Left hindlimb (tissue), 1 donor: Measurements from ENCODE around the gene FLAD1.
"Not testable (repeated sequence)": the region's sequence is repeated elsewhere in the genome, so short reads cannot be mapped to it uniquely, and the experiment has no call there.

Experiments
- DNase-seq: peaks from one replicate; pipeline ENCODE4 v3.0.0-alpha.2; 2018

The FLAD1 gene

DNA sequence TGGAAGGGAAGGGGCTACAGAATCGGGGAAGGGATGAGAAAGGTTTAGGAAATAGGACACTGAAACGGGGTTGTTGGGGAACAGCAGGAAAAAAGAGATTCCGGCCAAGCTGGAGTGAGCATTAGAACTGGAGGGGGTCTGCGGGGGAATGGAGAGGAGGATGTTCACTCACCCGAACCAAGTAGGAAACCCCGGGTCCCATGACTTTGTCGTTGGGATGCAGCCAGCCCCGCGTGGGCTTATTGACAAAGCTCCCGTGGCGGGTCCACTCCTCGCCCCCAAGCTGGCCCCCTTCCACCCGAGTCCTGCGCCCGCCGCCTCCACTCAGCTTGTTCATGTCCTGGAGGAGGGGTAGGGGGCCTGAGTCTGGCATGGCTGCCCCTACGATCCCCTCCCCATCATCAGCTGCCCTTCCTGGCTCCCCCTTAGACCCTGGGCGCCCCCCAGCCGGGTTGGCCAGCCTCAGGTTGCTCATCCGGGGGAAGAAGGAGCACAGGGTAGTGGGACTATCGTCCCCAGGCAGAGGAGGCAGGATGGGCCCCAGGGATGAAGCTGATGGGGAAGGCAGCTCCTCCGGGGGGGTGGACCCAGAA is 13.2 kb upstream of the FLAD1 start:
- peak; percentile 68 for DNase-seq

DNA sequence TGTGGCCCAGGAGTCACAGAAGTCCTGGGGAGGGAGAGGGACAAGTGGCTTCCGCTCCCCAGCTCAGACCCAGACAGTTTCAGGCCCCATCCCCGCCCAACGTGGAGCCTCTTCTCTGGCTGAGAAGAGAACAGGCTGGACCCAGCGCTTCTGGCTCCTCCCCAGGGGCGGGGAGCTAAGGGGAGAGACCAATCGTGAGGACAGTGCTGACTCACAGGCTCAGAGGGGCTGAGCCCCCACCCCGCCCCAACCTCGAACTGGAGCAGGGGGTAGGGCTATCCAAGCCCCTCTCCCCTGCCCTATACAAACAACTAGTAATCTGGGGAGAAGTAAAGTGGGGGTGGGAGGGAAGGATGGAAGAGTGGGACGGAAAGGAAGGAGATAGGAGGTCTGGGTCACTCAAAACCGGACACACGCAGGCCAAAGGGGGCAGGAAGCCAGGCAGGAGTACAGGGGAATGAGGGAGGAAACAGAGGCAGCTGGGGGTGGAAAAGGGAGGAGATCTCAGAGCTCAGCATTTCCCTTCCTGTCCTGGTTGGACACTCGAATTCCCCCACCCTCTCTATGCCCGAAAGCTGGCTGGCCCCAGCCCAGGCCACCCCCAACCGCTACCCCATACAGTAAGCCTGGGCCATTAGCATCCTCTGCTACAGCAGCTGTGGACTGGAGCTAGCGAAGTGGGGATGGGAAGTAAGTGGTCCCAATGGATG is 12.4 kb upstream of the FLAD1 start, which contains the start of gene SHC1:
Gene SHC1, minus strand, starts transcription at position 117 of the 710 bp plus-strand sequence. CDS start 221 bp downstream, outside the sequence.
- DNase-seq: peak; percentile 96

DNA sequence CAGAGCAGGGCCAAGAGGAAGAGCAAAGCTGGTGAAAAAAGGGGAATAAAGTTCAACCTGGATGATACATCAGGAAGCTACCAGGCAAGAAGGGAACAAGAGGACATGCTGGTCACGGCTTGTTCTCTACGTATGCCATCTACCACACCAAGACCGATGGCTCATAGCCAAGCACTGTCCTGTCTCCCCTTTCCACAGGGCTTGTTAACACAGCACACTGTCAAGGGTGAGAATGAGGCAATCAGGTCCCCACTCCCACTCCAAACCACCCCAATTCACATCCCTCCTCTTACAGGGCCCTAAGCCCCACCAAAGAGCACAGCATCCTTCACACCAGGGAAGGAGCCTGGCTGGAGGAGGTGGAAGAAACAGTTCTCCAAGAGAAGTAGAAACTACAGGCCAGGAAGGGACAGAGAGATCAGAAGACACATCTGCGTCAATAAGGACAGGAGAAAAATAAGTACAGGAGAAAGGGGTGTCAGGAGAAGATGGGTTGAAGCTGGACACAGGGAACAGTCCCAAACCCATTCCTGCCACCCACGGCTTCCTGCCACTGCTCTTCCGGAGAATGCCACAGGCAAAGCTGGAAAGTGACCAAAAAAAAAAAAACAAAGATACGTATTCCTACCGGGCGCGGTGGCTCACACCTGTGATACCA is 11.7 kb upstream of the FLAD1 start:
- DNase-seq: no peak

DNA sequence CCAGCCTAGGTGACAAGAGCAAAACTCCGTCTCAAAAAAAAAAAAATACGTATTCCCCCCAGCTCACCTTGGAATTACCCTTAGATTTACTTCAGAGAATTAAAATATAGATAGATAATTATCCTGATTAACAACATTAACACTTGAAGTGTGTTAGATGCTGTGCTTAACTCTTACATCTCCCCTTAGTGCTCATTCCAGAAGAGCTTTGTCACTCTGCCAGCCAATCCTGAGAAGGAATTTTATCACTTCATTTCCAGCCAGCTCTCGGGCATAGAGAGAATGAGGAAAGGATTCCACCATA is 11.0 kb upstream of the FLAD1 start:
- DNase-seq: no peak

DNA sequence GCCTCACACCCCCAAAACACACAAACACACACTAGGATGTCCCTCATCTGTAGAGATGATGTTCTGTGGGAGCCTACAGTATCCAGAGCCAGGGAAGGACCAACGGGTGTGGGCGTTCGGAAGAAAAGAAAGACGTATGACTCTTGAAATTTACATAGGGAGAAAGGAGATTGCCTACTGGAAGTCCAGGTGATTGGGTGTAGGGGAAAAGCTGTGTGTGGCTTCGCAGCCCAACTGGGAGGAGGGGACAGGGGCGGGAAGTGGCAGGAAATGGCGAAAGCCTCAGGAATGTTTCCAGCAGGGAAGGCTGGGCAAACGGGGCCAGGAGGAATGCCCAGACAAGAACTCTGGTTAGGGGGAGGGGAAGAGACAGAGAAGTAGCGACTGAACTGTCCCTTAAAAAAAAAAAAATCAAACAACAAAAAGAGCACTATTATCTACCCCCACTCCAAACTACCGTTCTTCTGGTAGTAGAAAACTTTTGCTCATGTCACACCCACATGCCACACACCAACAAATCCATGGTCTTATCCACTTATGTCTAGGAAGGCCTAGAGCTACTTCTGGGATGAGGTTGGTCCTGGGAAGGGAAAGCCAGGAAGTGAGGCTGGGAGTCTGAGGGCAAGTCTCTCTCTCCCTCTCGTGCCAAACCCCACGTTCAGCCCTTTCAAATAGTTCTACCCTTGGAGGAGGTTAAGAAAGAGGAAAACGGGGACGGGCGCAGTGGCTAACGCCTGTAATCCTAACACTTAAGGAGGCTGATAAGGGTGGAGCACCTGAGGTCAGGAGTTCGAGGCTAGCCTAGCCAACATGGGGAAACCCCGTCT is 10.4 kb upstream of the FLAD1 start:
- peak; percentile 83 for DNase-seq

DNA sequence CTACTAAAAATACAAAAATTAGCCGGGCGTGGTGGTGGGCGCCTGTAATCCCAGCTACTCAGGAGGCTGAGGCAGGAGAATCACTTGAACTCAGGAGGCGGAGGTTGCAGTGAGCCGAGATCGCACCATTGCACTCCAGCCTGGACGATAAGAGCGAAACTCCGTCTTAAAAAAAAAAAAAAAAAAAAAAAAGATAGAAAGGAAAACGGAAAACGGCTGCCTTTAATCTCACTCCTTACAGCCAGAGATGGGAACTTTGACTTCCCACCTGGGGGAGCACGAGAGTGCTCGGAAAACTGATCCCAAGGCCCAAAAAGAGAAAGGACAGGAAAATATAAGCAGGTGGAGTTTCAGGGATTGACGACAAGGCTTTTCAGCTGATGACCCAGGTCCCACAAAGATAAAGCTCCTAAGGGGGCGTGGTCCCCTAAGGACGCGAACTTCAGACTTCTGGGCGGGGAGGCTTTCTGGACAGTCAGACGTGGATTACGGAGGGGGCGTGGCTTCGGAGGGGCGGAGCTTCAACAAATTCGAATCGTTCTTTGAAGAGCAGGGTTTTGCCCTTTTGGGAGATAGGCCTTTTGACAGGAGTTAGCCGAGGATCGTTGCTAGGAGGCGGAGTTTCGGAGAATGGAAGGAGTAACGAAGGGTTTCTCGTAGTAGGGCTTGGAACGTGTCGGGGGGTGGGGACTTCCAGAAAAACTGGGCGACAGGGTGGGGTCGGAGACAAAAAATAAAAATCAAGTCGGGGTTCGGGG is 9.6 kb upstream of the FLAD1 start:
- peak; percentile 95 for DNase-seq

DNA sequence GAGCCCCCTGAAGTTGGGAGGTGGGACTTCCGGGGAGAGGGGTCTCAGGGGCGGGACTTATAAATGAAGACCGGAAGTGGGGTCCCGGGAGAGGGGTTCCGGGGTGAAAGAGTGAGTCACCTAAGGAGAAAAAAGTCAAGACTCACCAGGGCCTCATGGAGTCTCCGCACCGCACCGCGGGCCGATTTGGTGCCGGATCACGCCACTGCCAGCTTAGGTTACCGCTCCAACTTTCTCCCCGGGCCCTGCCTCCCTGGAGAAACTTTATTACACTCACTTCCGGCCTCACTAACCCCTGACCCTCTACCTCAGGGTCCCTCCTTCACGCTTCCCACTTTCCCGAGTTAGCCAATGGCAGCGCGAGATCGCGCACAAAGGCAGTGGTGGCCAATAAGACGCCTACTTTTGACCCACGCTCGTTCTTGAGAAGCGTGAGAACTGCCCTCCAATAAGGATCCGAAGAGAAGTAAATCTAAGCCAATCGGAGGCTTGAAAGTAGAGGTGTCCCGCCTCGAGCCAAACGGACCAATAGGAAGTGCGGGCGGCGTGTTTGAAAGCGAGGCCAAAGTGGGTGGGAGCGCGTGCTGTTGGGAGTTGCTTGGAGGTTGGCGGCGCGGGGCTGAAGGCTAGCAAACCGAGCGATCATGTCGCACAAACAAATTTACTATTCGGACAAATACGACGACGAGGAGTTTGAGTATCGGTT is 8.9 kb upstream of the FLAD1 start, which contains the start of gene CKS1B:
Gene CKS1B, plus strand, starts transcription at position 580 of the 706 bp plus-strand sequence. Its CDS starts 65 bp downstream, at position 645.
- peak; percentile 99 for DNase-seq

DNA sequence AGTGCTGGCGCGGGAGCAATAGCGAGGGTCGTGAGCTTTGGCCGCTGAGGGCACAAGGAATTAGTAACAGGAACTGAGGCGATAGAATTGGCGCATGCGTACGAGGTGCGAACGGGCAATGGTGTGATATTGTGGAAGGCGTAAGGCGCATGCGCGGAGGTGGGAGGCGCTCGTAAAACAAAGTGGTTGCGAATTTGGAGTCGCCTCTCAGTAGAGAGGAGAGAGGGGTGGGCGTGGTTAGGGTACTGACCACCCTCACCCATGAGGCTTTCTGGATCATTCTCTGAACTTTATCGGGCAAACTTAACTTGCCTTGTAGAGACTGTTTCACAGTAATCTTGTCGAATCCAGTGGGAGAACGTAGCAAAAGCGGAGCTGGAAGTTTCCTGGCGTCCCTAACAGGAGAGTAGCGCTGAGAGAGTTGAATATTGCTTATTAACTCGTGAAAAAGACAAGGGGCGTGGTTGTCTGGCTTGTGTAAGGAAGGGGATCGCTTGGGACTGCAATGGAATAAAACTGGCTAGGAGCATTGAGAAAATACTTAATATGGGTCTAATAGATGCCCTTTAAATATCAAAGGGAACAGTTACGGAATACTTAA is 8.2 kb upstream of the FLAD1 start:
- peak; percentile 97 for DNase-seq

DNA sequence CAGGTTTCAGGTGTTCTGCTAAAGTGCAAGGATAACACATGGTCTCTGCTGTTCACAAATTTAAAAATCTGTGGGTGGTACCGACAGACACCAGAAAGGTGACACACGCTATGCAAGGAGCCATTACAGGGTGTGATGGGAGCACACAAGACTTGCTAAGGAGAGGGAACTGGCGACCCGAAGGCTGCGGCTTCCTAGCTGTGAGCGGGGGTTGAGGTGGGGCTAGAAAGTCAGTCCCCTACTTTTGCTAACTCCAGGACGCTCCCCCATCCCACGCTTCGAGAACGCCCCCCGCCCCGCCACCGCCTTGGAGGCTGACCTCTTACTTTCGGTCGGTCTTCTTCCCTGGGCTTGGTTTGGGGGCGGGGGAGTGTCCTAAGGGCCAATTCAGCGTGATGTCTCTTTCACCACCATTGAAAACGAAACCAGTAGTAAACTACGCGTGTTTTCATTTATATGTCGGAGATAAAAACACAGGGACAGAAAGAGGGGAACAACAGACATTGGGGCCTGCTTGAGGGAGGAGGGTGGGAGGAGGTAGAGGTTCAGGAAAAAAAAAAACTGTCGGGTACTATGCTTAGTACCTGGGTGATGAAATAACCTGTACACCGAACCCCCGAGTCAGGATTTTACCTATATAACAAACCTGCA is 7.6 kb upstream of the FLAD1 start:
- DNase-seq: peak; percentile 78

DNA sequence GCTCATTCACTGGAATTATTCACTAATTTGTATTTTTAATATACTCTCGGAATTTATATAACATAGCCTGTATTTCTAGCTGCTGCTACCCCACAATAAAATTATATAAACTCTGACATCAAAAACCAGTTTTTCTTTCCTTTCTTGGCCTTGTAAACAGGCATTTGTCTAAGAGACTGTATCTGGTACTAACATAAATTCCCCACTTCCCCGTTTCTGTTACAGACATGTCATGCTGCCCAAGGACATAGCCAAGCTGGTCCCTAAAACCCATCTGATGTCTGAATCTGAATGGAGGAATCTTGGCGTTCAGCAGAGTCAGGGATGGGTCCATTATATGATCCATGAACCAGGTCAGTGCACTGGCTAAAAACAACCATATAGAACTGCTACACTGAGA is 5.4 kb upstream of the FLAD1 start:
- not testable (repeated sequence) for DNase-seq

DNA sequence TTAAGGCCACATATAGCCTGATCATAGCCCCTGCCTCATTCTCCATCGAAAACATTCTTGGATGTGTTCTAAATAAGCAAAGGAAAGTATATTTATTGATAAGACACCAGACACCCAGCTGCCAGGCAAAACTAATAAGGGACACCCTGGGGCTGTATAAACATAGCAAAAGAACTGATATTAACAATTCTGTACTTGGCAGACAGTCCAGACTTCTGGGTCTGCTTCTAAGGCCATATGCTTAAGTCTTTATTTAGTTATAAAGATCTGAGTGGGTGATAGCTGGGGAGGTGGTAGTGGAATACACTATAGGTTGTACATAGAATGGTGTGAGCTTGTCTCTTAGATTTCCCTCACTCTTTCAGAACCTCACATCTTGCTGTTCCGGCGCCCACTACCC is 4.8 kb upstream of the FLAD1 start:
- no peak for DNase-seq

DNA sequence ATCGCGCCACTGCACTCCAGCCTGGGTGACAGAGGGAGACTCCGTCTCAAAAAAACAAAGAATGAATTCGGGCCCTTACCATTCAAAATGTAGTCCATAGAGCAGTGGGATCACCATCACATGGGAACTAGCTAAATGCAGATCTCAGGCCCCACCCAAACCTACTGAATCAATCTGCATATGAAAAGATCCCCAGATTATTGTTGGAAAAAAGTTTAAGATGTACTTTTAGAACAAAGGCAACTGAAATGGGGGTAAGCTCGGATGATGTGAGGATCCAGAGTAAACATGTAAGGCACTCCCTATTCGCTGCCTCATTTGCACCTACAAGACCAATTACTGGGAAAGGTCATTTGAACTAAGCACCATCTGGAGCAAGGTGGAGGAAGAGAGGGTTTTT is 803 bp upstream of the FLAD1 start:
- peak; percentile 12 for DNase-seq

DNA sequence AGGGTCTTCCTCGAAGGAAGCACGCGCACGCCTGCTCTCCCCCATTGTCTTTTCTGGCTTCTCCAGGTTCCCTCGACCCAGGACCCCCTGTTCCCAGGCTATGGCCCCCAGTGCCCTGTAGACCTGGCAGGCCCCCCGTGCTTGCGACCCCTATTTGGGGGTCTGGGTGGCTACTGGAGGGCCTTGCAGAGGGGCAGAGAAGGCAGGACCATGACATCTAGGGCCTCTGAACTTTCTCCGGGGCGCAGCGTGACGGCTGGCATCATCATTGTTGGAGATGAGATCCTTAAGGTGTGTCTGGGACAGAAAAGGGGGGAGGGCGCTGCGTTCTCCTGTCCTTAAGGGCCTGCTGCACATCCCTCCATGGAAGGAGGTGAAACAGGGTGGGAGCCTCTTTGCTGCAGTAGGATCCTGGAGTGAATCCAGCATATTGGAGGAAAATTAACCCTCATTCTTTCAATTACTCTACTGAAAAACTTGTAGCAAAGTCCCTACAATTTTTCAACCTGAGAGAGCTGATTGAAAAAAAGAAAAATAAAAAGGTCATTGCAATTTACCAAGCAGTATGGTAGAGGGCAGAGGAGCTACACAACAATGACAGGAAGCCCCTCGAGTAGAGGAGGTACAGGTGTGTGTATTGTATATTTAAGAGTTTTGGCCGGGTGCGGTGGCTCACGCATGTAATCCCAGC is 777 bp downstream of the FLAD1 start:
- peak; percentile 31 for DNase-seq

DNA sequence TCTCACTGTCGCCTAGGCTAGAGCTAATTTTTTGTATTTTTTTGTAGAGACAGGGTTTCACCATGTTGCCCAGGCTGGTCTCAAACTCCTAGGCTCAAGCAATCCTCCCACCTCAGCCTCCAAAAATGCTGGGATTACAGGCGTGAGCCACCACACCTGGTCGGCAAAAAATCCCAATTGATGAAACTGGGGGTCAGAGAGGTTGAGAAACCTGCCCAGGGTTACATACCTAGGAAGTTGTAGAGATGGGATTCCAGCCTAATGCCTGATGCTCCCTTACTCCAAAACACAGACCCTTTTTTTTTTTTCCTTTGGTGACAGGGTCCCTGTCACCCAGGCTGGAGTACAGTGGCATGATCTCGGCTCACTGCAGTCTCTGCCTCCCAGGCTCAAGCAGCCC is 3.6 kb downstream of the FLAD1 start:
- DNase-seq: not testable (repeated sequence)

DNA sequence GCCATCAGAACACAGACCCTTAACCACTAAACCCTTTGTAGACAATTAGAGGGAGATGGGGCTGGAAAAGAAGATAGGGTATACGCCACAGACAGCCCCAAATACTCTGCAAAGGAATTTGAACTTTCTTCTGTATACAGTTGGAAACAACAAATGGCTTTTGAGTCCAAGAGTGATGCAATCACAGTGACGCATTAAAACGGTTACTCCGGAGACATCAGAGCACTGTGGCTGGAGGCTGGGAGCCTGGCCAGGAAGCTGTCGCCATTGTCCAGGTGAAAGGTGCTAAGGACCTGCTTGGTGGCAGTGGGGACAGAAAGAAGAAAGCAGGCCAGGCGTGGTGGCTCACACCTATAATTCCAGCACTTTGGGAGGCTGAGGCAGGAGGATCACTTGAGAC is 4.2 kb downstream of the FLAD1 start:
- no peak for DNase-seq

DNA sequence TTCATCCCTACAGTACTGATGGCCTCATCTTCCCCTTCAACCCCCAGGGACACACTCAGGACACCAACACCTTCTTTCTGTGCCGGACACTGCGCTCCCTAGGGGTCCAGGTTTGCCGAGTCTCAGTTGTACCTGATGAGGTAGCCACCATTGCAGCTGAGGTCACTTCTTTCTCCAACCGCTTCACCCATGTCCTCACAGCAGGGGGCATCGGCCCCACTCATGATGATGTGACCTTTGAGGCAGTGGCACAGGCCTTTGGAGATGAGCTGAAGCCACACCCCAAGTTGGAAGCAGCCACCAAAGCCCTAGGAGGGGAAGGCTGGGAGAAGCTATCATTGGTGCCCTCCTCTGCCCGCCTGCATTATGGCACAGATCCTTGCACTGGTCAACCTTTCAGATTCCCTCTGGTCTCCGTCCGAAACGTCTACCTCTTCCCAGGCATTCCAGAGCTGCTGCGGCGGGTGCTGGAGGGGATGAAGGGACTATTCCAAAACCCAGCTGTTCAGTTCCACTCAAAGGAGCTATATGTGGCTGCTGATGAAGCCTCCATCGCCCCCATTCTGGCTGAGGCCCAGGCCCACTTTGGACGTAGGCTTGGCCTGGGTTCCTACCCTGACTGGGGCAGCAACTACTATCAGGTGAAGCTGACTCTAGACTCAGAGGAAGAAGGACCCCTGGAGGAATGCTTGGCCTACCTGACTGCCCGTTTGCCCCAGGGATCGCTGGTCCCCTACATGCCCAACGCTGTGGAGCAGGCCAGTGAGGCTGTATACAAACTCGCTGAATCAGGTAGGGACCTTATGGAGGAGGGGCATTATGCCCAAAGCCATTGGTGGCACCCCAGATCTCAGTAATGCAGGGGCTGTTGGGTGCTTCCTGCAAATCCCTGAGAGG is 5.2 kb downstream of the FLAD1 start:
- DNase-seq: peak; percentile 19

DNA sequence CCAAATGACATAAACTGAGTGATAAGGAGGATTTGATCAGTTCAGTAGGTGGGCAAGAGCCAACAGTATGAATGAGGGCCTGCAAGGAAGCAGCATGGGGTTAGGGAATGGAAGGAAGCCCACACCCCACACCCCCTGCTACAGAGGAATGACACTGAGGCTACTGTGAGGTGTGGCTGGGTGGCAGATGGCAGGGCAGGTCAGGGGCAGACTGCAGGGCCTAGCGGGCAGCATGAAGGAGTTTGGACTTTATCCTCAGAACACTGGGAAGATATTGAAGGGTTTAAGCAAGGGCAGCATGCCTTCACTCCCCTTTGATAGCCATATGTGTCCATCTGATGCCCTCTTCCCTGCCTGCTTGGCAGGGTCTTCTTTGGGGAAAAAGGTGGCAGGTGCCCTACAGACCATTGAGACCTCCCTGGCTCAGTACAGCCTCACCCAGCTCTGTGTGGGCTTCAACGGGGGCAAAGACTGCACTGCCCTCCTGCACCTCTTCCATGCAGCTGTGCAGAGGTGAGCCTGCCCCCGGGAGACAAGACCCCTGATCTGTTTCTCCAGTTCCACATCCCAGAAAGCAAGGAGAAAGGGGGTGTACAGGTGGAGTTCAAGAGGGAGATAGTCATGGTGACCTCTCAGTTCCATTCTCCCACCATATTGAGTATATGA is 6.2 kb downstream of the FLAD1 start:
- no peak for DNase-seq

DNA sequence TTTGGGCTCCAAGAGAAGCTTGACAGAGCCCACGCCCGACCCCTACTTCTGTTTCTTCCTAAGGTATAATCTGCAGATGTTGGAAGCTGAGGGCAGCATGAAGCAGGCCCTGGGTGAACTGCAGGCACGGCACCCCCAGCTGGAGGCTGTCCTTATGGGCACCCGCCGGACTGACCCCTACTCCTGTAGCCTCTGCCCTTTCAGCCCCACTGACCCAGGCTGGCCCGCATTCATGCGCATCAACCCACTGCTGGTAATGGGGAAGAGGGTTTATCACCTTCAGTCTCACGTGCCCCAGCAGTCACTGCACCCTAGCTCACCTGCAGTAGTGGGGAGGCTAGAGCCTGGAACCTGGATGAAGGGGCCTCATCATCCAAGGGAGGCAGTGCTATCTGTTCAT is 7.1 kb downstream of the FLAD1 start:
- DNase-seq: no peak
